HEK293 (cell line): Measurements from ENCODE around the gene INPP5B.

Experiments used
- GLIS1 ChIP-seq: fragments of 450-650 bp; formaldehyde crosslinking; IDR thresholded peaks from 2 replicates; pipeline ENCODE4 v1.5.1; 2016; ENCODE audit warnings: missing biosample characterization, missing genetic modification characterization
- KLF10 ChIP-seq: fragments of 450-650 bp; IDR thresholded peaks from 2 replicates; pipeline ENCODE4 v1.5.1; 2018; ENCODE audit warnings: missing biosample characterization, mild to moderate bottlenecking, missing genetic modification characterization
- KLF8 ChIP-seq: fragments of 450-650 bp; formaldehyde crosslinking; IDR thresholded peaks from 2 replicates; pipeline ENCODE4 v1.5.1; 2016; ENCODE audit warnings: missing biosample characterization, missing genetic modification characterization
- SP3 ChIP-seq: fragments of 450-650 bp; formaldehyde crosslinking; IDR thresholded peaks from 2 replicates; pipeline ENCODE4 v1.5.1; 2016; ENCODE audit warnings: missing biosample characterization, missing genetic modification characterization
- WT1 ChIP-seq: fragments of 450-650 bp; formaldehyde crosslinking; IDR thresholded peaks from 2 replicates; pipeline ENCODE4 v1.5.1; 2016; ENCODE audit warnings: missing biosample characterization, missing genetic modification characterization
- ZBTB17 ChIP-seq: fragments of 450-650 bp; formaldehyde crosslinking; IDR thresholded peaks from 2 replicates; pipeline ENCODE4 v1.5.1; 2016; ENCODE audit warnings: missing biosample characterization, missing genetic modification characterization
- ZEB2 ChIP-seq: fragments of 450-650 bp; formaldehyde crosslinking; IDR thresholded peaks from 2 replicates; pipeline ENCODE4 v1.5.1; 2016; ENCODE audit warnings: missing biosample characterization, missing genetic modification characterization
- ZFHX2 ChIP-seq: fragments of 450-650 bp; formaldehyde crosslinking; conservative IDR thresholded peaks from 2 replicates; pipeline ENCODE4 v1.5.1; 2016; ENCODE audit warnings: missing biosample characterization, missing genetic modification characterization
- ZFP3 ChIP-seq: fragments of 450-650 bp; formaldehyde crosslinking; IDR thresholded peaks from 2 replicates; pipeline ENCODE4 v1.5.1; 2016; ENCODE audit warnings: low read depth, missing biosample characterization, missing genetic modification characterization
- ZFP41 ChIP-seq: fragments of 450-650 bp; formaldehyde crosslinking; IDR thresholded peaks from 2 replicates; pipeline ENCODE4 v1.5.1; 2016; ENCODE audit warnings: missing biosample characterization, missing genetic modification characterization, borderline replicate concordance
- ZIC2 ChIP-seq: fragments of 450-650 bp; formaldehyde crosslinking; IDR thresholded peaks from 2 replicates; pipeline ENCODE4 v1.5.1; 2016; ENCODE audit warnings: missing biosample characterization, missing genetic modification characterization
- ZNF112 ChIP-seq: fragments of 450-650 bp; formaldehyde crosslinking; IDR thresholded peaks from 2 replicates; pipeline ENCODE4 v1.5.0; 2017; ENCODE audit warnings: missing biosample characterization, missing genetic modification characterization
- ZNF138 ChIP-seq: fragments of 450-650 bp; formaldehyde crosslinking; IDR thresholded peaks from 2 replicates; pipeline ENCODE4 v1.5.1; 2016; ENCODE audit warnings: missing biosample characterization, missing genetic modification characterization, borderline replicate concordance
- ZNF157 ChIP-seq: fragments of 450-650 bp; formaldehyde crosslinking; IDR thresholded peaks from 2 replicates; pipeline ENCODE4 v1.5.1; 2016; ENCODE audit warnings: missing biosample characterization, missing genetic modification characterization
- ZNF16 ChIP-seq: fragments of 450-650 bp; formaldehyde crosslinking; IDR thresholded peaks from 2 replicates; pipeline ENCODE4 v1.5.1; 2016; ENCODE audit warnings: low read depth, missing biosample characterization, missing genetic modification characterization
- ZNF341 ChIP-seq: fragments of 450-650 bp; formaldehyde crosslinking; IDR thresholded peaks from 2 replicates; pipeline ENCODE4; 2016; ENCODE audit warnings: low read depth, missing biosample characterization, missing genetic modification characterization
- ZNF350 ChIP-seq: fragments of 450-650 bp; formaldehyde crosslinking; IDR thresholded peaks from 2 replicates; pipeline ENCODE4 v1.5.0; 2017; ENCODE audit warnings: missing biosample characterization, mild to moderate bottlenecking, missing genetic modification characterization
- ZNF549 ChIP-seq: fragments of 450-650 bp; IDR thresholded peaks from 2 replicates; pipeline ENCODE4 v1.5.1; 2018; ENCODE audit warnings: missing biosample characterization, missing genetic modification characterization, mild to moderate bottlenecking, inconsistent platforms, moderate library complexity
- ZNF555 ChIP-seq: fragments of 450-650 bp; formaldehyde crosslinking; conservative IDR thresholded peaks from 2 replicates; pipeline ENCODE4 v1.5.1; 2017; ENCODE audit warnings: missing biosample characterization, mild to moderate bottlenecking, missing genetic modification characterization, inconsistent platforms
- ZNF585B ChIP-seq: fragments of 450-650 bp; formaldehyde crosslinking; IDR thresholded peaks from 2 replicates; pipeline ENCODE4 v1.5.1; 2016; ENCODE audit warnings: missing biosample characterization, missing genetic modification characterization
- ZNF600 ChIP-seq: fragments of 450-650 bp; formaldehyde crosslinking; IDR thresholded peaks from 2 replicates; pipeline ENCODE4 v1.5.1; 2016; ENCODE audit warnings: missing biosample characterization, missing genetic modification characterization
- ZNF623 ChIP-seq: fragments of 450-650 bp; formaldehyde crosslinking; IDR thresholded peaks from 2 replicates; pipeline ENCODE4 v1.5.1; 2016; ENCODE audit warnings: missing biosample characterization, missing genetic modification characterization
- ZNF629 ChIP-seq: fragments of 450-650 bp; formaldehyde crosslinking; IDR thresholded peaks from 2 replicates; pipeline ENCODE4 v1.5.1; 2017; ENCODE audit warnings: missing biosample characterization, missing genetic modification characterization
- ZNF792 ChIP-seq: fragments of 450-650 bp; formaldehyde crosslinking; IDR thresholded peaks from 2 replicates; pipeline ENCODE4 v1.5.1; 2016; ENCODE audit warnings: missing biosample characterization, missing genetic modification characterization
- ZNF830 ChIP-seq: fragments of 450-650 bp; IDR thresholded peaks from 2 replicates; pipeline ENCODE4 v1.5.0; 2018; ENCODE audit warnings: missing biosample characterization, missing genetic modification characterization, low read depth, mild to moderate bottlenecking, moderate library complexity
- TF ChIP-seq, protein P1 (sequence below): fragments of 450-650 bp; formaldehyde crosslinking; IDR thresholded peaks from 2 replicates; pipeline ENCODE4 v1.5.1; 2016; ENCODE audit warnings: missing biosample characterization, missing genetic modification characterization
- TF ChIP-seq, protein P2 (sequence below): fragments of 450-650 bp; formaldehyde crosslinking; IDR thresholded peaks from 2 replicates; pipeline ENCODE4 v1.5.1; 2016; ENCODE audit warnings: missing biosample characterization, missing genetic modification characterization, low read depth
- TF ChIP-seq, protein P3 (sequence below): fragments of 450-650 bp; formaldehyde crosslinking; IDR thresholded peaks from 2 replicates; pipeline ENCODE4; 2016; ENCODE audit warnings: missing biosample characterization, missing genetic modification characterization
- TF ChIP-seq, protein P4 (sequence below): fragments of 450-650 bp; formaldehyde crosslinking; IDR thresholded peaks from 2 replicates; pipeline ENCODE4 v1.5.1; 2016; ENCODE audit warnings: missing biosample characterization, missing genetic modification characterization
- TF ChIP-seq, protein P5 (sequence below): fragments of 450-650 bp; formaldehyde crosslinking; IDR thresholded peaks from 2 replicates; pipeline ENCODE4 v1.5.1; 2017; ENCODE audit warnings: missing biosample characterization, missing genetic modification characterization
- TF ChIP-seq, protein P6 (sequence below): fragments of 450-650 bp; formaldehyde crosslinking; IDR thresholded peaks from 2 replicates; pipeline ENCODE4 v1.5.1; 2016; ENCODE audit warnings: missing biosample characterization, missing genetic modification characterization

INPP5B gene

DNA sequence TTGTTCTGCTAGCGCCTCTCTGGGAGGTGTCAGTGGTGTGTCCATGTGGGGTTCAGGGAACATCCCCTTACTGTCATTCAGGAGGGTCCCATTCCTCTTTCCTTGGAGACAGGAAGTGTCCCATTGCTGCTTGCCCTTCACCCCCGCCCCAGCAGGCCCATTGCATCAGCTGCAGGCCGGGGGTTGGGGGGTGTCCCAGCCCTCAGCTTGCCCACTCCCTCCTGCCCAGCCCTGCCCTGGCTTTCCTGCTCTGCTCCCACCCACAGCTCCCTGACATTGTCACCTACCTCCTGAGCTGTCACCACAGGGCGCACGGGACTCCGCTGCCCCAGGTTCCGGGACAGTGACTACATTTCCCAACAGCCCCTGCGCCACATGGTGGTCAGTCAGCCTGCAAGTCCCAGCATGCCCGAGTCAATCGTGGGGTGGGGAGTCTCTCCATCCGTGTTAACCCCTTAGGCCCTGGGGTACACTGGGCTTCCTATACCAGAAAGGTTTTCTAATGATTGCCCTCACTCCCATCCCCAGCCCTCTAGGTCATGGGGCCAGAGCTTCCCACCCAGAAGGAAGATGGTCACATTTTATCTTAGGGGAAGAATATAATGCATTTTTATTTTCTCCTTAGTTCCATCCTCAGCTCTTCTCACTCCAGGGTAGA, at the start of gene INPP5B (continued):
- TF ChIP-seq ZNF600 (tag by site-specific recombination) (peak; percentile 92), ZNF112 (tag by site-specific recombination) (no peak), ZFHX2 (tag by site-specific recombination) (peak; percentile 93), ZNF555 (tag by site-specific recombination) (no peak), ZNF138 (tag by site-specific recombination) (no peak), ZNF830 (no peak), ZNF341 (tag by site-specific recombination) (0 out of 2 replicates have a peak, but pooled peaks have one; percentile 11), ZNF792 (tag by site-specific recombination) (no peak), ZFP3 (tag by site-specific recombination) (no peak), ZNF549 (no peak), ZNF16 (tag by site-specific recombination) (no peak), KLF10 (tag by site-specific recombination) (no peak), ZNF623 (tag by site-specific recombination) (no peak), WT1 (tag by site-specific recombination) (peak; percentile 42; the same call in 1 of the 2 replicates), ZEB2 (tag by site-specific recombination) (0 out of 2 replicates have a peak, but pooled peaks have one; percentile 14), ZNF157 (no peak), GLIS1 (peak; percentile 70), ZFP41 (tag by site-specific recombination) (no peak), SP3 (tag by site-specific recombination) (peak; percentile 68), ZIC2 (tag by site-specific recombination) (peak; percentile 96), ZNF629 (tag by site-specific recombination) (peak; percentile 47; the same call in 1 of the 2 replicates), ZNF350 (tag by site-specific recombination) (no peak), KLF8 (tag by site-specific recombination) (peak; percentile 73; the same call in 1 of the 2 replicates), ZBTB17 (peak; percentile 92), ZNF585B (tag by site-specific recombination) (no peak)
- TF ChIP-seq, protein P1, sequence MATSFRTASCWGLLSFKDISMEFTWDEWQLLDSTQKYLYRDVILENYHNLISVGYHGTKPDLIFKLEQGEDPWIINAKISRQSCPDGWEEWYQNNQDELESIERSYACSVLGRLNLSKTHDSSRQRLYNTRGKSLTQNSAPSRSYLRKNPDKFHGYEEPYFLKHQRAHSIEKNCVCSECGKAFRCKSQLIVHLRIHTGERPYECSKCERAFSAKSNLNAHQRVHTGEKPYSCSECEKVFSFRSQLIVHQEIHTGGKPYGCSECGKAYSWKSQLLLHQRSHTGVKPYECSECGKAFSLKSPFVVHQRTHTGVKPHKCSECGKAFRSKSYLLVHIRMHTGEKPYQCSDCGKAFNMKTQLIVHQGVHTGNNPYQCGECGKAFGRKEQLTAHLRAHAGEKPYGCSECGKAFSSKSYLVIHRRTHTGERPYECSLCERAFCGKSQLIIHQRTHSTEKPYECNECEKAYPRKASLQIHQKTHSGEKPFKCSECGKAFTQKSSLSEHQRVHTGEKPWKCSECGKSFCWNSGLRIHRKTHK (tag by site-specific recombination), result no peak
- TF ChIP-seq, protein P2, sequence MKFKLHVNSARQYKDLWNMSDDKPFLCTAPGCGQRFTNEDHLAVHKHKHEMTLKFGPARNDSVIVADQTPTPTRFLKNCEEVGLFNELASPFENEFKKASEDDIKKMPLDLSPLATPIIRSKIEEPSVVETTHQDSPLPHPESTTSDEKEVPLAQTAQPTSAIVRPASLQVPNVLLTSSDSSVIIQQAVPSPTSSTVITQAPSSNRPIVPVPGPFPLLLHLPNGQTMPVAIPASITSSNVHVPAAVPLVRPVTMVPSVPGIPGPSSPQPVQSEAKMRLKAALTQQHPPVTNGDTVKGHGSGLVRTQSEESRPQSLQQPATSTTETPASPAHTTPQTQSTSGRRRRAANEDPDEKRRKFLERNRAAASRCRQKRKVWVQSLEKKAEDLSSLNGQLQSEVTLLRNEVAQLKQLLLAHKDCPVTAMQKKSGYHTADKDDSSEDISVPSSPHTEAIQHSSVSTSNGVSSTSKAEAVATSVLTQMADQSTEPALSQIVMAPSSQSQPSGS (tag by site-specific recombination), result no peak
- TF ChIP-seq, protein P3, sequence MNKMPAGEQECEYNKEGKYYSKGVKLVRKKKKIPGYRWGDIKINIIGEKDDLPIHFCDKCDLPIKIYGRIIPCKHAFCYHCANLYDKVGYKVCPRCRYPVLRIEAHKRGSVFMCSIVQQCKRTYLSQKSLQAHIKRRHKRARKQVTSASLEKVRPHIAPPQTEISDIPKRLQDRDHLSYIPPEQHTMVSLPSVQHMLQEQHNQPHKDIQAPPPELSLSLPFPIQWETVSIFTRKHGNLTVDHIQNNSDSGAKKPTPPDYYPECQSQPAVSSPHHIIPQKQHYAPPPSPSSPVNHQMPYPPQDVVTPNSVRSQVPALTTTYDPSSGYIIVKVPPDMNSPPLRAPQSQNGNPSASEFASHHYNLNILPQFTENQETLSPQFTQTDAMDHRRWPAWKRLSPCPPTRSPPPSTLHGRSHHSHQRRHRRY (tag by site-specific recombination), result no peak
- TF ChIP-seq, protein P4, sequence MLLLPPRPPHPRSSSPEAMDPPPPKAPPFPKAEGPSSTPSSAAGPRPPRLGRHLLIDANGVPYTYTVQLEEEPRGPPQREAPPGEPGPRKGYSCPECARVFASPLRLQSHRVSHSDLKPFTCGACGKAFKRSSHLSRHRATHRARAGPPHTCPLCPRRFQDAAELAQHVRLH (tag by site-specific recombination), result no peak
- TF ChIP-seq, protein P5, sequence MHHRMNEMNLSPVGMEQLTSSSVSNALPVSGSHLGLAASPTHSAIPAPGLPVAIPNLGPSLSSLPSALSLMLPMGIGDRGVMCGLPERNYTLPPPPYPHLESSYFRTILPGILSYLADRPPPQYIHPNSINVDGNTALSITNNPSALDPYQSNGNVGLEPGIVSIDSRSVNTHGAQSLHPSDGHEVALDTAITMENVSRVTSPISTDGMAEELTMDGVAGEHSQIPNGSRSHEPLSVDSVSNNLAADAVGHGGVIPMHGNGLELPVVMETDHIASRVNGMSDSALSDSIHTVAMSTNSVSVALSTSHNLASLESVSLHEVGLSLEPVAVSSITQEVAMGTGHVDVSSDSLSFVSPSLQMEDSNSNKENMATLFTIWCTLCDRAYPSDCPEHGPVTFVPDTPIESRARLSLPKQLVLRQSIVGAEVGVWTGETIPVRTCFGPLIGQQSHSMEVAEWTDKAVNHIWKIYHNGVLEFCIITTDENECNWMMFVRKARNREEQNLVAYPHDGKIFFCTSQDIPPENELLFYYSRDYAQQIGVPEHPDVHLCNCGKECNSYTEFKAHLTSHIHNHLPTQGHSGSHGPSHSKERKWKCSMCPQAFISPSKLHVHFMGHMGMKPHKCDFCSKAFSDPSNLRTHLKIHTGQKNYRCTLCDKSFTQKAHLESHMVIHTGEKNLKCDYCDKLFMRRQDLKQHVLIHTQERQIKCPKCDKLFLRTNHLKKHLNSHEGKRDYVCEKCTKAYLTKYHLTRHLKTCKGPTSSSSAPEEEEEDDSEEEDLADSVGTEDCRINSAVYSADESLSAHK, result peak; percentile 16; the same call in 1 of the 2 replicates
- TF ChIP-seq, protein P6, sequence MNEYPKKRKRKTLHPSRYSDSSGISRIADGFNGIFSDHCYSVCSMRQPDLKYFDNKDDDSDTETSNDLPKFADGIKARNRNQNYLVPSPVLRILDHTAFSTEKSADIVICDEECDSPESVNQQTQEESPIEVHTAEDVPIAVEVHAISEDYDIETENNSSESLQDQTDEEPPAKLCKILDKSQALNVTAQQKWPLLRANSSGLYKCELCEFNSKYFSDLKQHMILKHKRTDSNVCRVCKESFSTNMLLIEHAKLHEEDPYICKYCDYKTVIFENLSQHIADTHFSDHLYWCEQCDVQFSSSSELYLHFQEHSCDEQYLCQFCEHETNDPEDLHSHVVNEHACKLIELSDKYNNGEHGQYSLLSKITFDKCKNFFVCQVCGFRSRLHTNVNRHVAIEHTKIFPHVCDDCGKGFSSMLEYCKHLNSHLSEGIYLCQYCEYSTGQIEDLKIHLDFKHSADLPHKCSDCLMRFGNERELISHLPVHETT (tag by site-specific recombination), result no peak
